Stimulated activated CD4-positive, alpha-beta T cell treated with anti-CD3 and anti-CD28 coated beads, Interleukin-1b, Interleukin-23, amount 100 ng/mL, for 4 hours (primary cell): ENCODE results near the gene CEP85L.

Experiments used
- DNase-seq, 2 donors: peaks; one replicate each; pipeline ENCODE4 v3.0.0-alpha.2; 2020; ENCODE audit warnings: low read depth in 2 of 2

CEP85L gene

DNA sequence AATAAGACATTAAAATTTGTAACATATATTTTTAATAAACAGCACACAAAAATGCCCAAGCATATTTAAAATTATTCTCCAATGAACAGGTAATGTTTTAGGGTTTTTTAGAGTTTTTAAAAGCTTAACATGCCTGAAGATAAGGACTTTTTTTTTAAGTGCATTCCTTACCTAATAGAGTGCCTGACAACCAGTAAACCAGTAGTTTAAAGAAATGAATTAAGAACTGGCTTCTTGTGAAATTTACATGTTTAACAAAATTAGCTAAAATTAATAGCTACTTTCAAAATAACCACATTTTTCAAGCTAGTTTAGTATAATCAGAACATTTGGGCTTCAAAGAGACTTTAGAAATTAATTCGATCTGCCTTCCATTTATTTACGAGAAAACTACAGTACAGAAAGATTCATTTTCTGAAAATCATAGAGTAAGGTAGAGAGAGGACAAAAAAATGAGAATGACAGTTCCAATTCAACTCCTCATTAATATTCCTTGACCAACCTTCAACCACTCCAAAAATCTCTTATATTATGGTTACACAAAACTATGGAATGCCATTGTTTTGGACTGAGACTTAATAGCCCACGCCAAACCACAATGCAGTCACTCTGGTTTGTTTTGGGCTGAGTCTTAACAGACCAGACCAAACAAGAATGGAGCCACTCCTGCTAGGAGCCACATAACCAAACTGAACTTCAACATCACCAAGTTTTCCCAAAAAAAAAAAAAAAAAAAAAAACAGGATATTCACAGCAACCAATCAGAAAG, 109.0 kb downstream of the CEP85L start:
- DNase-seq = no peak

DNA sequence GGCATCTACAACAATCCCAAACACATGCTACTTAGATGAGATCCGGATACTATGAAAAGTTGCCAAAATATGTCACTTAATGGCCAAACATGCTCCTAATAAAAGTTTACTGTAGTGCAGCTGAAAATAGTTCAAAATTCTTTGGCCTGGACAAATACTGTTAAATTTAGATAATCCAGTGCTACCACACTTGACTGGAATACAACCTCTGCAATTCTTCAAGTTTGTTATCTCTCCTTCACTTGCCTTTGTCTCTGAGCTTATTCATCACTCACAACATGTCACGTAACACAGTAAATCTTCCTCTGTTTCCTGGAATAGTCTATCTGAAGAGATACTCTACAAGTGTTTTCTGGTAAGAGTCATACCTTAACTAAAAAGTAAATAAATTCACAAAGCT, 113.8 kb downstream of the CEP85L start:
- DNase-seq = no peak

DNA sequence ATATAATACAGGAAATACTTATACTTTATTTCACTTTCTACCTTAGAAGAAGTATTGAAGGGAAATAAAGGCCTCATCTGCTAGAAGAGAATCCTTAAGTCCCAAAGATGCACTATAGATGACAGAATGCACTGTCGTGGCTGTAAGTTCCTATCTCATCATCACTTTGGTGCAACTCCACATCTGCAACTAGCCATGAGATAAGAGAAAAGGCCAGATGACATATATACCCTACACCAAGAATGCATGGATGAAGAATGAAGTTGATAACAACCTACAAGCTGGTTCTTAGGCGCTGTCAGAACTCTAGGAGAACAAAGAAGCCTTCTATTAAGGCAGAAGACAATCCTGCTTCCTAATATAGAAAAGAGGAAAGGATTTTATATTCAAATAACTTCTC, 114.9 kb downstream of the CEP85L start:
- no peak for DNase-seq

DNA sequence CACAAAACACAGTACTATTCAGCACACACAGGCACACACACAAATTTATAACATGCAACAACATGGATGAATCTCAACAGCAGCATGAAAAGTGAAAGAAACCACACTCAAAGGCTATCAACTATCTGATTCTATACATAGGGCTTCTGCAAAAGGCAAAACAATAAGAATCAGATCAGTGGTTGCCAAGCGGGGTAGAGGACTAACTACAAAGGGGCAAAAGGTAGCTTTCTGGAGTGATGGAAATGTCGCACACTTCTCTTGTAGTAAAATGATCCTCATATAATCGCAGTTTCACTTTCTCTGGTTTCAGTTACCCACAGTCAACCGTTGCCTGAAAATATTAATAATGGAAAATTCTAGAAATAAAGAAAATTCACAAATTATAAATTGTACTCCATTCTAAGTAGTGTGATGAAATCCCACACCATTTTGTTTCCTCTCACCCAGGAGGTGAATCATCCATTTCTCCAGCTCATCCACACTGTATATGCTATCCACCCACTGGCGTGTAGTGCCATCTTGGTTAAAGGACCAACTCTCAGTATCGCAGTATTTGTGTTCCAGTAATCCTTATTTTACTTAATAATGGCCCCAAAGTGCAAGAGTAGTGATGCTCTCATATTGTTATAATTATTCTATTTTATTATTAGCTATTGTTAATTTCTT, 116.1 kb downstream of the CEP85L start:
- no peak for DNase-seq

DNA sequence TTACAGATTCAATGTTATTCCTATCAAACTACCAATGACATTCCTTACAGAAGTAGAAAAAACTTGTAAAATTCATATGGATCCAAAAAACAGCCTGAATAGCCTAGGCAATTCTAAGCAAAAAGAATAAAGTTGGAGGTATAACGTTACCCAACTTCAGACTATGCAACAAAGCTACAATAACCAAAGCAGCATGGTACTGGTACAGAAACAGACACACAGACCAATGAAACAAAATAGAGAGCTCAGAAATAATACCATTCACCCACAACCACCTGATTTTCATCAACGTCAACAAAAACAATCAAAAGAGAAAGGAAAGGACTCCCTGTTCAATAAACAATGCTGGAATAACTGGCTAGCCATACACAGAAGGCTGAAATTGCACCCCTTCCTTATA, 120.4 kb downstream of the CEP85L start:
- DNase-seq = no peak

DNA sequence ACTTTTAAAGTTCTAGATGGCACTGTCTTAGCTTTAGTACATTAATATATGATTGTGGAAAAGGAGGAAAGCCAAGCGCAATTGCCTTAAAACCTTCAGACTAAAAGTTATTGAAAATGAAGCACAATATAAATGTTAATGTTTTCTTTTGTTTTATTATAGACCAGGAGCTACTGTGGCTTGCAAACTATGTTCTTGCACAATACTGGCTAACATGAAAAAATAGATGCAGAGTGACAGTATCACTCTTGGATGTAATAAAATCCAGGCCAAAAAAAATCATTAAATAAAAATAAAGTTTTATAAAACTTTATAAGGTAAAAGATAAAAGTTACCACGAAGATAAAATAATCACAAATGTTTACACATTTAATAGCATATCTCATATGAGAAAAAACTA, 121.6 kb downstream of the CEP85L start:
- no peak for DNase-seq

DNA sequence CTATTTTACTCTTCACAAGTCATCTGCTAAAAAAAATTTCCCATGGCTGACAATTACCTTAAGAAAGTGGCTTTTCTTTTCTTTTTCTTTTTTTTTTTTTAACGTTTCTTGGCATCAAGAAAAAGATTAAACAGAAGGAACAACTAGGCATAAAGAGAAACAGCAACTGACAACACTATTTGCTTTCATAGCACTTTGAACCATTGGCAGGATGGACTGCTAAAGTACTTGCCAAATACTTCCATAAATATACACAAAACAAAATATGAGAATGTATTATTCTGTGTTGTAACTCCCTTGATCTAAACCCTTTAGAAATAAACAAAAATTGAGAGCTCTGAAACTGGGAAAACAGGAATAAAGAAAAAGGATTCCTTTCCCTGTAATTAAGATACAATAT, 123.3 kb downstream of the CEP85L start:
- no peak for DNase-seq

DNA sequence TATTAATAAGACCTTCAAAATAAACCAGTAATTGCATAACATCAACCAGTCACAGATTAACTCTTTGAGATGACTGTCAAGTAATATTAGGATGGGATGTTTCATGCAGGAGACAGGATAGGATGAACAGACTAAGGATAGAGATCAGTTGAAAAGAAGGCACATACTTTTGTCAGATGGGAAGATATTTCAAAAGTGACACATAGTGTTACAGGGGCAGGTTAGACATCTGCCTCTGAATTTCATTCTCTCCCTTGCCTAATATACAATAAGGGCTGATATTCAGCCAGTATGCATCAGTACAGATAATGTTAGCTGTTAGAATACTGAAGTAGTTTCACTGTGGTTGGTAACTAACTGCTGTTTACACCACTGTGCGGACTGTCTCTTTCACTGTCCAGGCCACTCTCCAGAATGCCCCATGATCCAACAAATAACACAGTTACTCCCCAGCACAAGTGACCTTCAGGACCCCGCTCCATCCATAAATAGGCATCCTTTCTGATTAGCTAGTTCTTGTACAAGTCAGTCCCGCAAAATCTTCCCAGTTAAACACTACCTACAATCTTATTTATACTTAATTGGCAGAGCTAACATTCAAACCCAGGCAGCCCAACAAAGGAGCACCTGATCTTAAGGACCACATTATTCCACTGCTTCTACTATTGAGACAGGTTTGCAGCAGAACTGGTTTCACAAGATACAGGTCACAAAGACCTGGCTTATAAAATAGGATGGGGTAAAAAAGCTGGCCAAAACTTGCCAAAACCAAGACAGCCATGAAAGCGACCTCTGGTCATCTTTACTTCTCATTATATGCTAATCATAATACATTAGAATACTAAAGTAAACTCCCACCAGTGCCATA, 125.2 kb downstream of the CEP85L start:
- no peak for DNase-seq

DNA sequence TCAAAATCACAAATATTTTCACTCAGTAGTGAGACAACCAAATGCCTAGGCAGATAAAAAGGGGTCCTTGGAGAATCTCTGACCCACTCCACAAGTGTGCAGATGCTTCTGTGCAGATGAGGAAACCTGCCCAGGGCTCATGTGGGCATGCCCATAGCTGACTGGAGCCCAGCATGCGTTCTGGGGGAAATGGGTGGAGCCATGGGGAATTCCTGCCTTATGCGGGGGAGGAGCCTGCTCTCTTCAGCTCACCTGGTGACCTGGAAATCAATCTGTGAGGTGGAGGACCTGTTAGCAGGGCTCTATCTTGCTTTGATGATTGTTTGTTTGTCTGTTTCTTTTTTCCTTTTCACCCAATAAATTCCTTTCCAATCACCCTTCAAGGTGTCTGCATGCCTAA, 126.7 kb downstream of the CEP85L start:
- no peak for DNase-seq

DNA sequence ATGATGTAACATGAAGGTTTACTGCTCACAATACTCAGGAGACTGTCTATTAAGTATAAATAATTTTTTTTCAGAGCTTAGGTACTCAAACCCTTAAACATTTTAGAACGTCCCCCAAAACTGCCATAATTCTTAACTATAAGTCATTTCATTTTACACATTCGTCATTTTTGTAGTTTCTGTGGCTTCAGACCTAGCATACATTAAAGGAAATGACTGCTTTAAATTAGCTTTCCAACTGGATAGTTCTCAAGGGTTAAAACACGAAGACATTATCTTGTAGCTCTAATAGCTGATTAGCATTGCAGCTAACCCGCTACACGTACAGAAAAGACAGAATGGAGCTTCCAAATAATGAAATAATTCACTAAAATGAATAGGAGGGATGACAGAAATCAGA, 128.2 kb downstream of the CEP85L start:
- DNase-seq = no peak

DNA sequence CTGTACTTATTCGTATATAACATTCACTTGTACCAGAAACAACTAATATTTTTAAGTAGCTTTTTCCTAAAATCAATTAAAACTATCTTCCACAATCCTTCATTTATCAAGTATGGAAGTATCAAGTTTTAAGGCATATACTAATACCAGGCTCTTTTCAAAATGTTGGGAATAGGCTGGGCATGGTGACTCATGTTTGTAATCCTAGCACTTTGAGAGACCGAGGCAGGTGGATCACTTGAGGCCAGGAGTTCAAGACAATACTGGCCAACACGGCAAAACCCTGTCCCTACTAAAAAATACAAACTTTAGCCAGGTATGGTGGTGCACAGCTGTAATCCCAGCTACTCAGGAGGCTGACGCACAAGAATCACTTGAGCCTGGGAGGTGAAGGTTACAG, 129.0 kb downstream of the CEP85L start:
- no peak for DNase-seq

DNA sequence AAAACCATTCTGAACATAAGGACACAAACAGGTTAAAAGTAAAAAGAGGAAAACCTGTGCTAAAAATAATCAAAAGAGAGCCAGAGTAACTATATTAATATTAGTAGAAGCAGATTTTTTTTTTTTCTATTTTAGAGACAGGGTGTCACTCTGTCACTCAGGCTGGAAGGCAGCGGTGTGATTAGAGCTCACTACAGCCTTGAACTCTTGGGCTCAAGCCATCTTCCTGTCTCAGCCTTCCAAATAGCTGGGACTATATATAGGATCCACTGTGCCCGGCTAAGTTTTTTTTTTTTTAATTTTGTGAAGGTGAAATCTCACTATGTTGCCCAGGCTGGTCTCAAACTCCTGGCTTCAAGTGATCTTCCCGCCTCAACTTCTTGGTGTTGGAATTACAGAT, 136.7 kb downstream of the CEP85L start:
- no peak for DNase-seq

DNA sequence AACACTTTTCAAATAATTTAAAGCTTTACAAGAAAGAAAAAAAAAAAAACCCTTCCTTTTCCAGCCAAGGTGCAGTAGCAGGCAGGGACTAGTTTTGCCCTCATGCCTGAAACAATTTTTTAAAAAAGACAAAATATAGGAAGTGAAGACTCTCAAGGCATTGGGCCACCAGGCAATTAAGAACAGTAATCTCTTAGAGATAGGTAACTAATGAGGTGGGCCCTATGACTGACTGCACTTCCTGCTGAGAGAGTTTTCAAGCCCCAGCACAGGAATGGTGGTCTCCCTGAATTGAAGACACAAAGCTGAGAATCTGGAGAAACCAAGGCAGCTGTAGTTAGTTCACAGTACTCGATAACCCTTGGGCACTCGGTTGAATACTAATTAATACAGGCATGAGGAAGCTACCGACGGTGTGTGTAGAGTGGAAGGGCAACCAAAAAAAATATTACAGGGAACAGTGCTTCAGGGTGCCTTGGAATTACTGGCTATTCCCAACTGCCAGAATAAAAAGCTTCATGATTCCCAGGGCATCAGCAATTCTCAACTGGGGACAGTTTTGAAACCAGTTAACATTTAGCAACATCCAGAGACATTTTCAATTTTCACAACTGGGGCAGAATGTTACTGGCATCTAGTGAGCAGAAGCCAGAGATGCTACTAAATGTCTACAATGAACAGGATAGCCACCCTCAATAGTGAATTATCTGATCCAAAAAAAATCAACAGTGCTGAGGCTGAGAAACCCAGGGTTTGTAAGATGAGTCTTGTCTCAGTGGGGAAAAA, 139.3 kb downstream of the CEP85L start:
- DNase-seq = no peak

DNA sequence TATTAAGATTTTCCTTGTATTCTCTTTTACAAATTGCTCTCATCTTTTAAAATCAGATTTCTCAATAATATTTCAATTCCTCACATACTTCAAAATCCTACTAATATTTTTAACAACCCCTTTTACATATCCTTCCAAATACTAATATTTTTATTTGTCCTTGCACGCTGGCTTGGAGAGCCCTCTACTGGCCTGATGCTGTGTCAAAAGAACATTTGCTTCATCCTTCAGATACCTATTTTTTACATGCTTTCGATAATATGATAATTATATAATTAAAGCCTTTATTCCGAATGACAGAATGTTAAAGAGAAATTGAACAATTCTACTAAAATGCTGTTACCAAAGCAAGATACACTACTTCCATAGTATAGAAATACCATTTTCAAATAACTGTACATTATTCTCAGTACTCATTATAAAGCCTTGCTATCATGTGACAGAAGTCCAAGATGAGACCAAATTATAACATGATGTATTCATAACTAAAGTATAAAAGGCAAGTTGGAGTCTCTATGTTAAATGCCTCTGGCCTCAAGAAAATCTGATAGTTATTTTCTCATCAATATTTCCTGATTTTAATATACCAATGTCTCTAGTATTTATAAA, 142.3 kb downstream of the CEP85L start:
- no peak for DNase-seq

DNA sequence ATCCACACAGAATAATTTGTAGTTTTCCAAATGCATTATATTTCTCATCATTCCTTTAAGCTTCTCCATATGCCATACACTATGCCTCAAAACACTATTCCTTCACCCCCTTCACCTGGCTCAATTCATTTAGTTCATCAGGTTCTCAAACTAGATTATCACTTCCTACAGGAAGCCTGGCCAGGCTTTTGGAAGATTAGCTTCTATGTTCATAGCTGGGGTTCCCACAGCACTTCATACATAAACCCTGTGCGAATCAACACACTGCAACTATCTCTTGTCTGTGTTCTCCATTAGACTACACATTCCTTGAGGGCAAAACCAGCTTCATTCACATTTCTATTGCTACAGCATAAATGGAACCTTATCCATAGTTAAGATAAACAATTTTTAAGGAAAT, 143.8 kb downstream of the CEP85L start:
- DNase-seq = no peak

DNA sequence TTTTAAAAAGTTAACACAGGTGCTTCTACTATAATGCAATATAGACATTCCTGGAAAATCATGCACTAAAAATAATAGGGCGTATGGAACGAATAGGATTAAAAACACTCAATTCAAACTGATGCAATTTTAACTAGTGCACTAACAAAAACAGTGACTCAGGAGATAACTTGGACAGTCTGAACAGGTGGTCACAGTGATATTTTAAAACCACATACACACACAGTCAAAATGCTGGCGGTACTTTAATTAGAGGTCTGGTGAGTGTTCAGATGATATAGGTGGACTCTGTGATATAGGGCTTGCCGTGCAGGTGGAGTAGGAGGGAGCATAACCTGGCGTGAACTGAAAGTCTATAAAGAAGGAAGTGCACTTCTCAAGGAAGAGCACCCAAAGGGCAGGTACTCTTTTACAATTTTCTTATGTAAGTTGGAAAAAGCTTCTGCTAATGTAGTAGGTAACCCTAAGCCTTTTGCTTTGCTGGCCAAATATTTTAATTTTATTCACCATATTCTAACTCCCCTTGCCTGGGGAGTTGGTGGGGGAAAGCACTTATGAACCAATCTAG, 145.2 kb downstream of the CEP85L start:
- DNase-seq = no peak

DNA sequence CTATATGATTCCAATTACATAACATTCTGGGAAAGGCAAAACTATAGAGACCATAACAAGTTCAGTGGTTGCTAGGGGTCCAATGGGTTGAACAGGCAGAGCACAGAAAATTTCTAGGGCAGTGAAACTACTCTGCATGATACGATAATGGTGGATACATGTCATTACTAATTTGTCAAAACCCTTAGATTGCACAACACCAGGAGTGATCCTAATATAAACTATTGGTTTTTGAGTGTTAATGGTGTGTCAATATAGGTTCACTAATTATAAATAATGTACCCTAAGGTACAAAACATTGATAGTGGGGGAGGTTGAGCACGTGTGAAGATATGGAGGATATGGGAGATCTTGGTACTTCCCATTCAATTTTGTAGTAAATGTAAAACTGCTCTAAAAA, 145.7 kb downstream of the CEP85L start:
- DNase-seq = no peak

DNA sequence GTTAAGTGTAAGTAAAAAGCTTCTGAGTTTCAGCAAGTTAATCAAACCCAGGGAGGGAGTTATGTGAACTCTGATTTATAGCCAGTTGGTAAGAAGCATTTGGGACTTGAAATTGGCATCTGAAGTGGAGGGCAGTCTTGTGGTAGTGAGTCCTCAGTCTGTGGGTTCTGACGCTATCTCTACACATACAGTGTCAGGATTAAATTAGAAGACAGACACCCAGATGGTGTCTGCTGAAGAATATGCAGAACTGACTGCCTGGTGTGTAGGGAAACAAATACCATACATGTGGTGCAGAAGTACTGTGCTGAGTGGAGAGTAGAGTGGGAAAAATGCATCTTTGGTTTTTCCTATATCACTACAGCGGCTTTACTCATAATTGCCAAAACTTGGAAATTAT, 146.8 kb downstream of the CEP85L start:
- DNase-seq = no peak

DNA sequence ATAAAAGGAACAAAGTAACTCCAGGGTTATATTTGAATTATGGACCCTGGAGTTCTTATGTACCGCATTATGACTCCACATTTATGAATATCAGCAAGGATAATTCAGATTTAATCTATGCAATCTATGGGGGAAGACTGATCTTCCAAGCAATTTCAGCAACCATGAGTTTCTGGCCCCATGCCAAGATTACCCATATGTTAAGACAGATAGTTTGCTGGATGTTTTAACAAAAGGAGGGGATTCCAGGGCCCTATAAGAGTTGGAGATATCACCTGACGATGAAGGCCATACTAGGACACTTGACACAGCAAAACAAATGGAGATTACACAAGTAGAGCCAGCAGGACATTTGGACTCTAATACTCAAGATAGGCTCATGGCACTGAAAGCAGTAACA, 149.2 kb downstream of the CEP85L start:
- no peak for DNase-seq

DNA sequence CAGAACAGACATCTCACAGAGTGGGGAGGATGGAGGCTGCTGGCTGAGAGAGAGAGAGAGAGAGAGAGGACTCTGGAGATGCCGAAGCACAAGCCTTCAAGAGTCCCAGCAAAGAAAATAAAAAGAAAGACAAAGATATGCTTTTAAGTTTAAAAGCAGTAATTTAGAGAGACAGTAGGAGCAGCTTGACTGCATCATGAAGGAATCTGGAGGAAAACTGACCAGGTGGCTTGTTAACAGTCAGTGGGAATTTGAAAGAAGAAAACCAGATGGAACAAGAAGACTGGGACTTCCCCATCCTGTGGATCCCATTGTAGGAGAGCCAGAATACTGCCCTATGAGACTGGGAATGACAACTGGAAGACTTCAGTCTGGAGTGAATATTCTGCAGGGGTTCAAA, 149.6 kb downstream of the CEP85L start:
- no peak for DNase-seq

DNA sequence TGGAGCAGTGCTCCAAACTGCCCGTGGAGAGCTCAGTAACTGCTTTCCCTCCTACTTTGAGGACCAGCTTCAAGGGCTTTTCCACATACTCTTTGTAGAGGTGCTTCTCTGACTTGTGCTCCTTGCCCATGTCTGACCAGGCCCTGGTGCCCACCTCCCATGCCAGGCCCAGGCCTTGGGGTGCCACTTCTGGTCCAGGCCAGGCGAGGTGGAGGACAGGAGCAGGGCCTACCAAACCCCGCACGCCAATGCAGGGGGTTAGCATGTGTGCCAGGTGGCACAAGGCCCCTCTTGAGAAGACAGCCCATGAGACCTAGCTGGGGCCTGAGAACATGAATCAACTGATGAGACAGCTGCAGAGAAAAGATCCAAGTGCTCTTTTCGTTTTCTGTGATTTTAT, 150.3 kb downstream of the CEP85L start:
- DNase-seq = no peak
